ENCODE measurements around the gene GRWD1.

Gene GRWD1

DNA sequence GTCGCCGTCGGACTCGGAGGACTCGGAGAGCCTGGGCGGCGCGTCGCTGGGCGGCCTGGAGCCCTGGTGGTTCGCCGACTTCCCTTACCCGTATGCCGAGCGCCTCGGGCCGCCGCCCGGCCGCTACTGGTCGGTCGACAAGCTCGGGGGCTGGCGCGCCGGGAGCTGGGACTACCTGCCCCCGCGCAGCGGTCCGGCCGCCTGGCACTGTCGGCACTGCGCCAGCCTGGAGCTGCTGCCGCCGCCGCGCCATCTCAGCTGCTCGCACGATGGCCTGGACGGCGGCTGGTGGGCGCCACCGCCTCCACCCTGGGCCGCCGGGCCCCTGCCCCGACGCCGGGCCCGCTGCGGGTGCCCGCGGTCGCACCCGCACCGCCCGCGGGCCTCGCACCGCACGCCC lies 2.5 kb upstream of the GRWD1 start:
- DNase-seq (ENCODE audit: low read depth) = peak; percentile 14
- H3K4me3 ChIP-seq (ENCODE audit: low read length) = no peak overlapping the region
- TF ChIP-seq, protein P1, sequence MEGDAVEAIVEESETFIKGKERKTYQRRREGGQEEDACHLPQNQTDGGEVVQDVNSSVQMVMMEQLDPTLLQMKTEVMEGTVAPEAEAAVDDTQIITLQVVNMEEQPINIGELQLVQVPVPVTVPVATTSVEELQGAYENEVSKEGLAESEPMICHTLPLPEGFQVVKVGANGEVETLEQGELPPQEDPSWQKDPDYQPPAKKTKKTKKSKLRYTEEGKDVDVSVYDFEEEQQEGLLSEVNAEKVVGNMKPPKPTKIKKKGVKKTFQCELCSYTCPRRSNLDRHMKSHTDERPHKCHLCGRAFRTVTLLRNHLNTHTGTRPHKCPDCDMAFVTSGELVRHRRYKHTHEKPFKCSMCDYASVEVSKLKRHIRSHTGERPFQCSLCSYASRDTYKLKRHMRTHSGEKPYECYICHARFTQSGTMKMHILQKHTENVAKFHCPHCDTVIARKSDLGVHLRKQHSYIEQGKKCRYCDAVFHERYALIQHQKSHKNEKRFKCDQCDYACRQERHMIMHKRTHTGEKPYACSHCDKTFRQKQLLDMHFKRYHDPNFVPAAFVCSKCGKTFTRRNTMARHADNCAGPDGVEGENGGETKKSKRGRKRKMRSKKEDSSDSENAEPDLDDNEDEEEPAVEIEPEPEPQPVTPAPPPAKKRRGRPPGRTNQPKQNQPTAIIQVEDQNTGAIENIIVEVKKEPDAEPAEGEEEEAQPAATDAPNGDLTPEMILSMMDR (IDR thresholded peaks at IDR 0.05; ENCODE audit: insufficient read depth, low read depth, low read length, missing control alignments) = no peak

- no peak overlapping the region for H3K4me3 ChIP-seq (ENCODE audit: low read length)
These were observed 2.1 kb upstream of the GRWD1 start for GRCh38 chr19:48443731-48444128.

DNA sequence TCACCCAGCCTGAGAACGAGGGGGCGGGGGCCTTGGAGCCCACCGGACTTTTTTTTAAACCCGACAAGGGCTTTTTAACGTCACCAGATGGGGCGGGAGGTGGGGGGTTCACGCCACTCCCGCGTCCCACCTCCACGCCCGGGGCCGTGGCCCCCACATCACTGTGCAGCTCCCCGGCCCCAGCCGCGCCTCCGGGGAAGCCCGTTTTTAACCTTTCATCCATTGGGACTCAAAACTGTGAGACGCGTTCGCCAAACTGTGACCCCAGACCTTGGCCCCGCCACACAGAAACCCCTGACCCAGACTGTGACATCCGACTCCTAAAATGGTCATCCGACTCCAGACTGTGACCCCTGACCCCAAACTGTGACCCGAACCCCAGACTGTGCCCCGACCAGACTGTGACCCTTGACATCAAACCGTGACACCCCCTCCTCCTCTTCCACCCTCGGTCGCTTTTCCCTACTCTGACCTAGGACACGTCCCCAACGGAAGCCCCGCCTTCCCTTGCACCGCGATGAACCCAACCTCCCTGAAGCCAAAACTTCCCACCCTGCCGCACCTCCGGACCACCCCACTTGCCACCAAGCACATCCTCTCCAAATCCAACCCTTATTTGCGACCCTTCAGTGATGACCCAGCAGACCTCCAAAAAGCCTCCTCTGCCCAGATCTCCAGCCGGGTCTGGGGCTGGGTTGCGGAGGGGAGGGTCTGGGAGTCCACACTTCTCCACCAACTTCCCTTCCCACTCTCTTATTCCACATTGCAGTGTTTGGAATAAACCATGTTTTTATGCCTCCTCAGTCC lies 1.5 kb upstream of the GRWD1 start:
- peak overlapping the region; percentile 99 for H3K4me3 ChIP-seq (ENCODE audit: low read length)
- TF ChIP-seq, protein P1 (IDR thresholded peaks at IDR 0.05; ENCODE audit: insufficient read depth, low read depth, low read length, missing control alignments) = no peak
- no peak for DNase-seq (ENCODE audit: low read depth)

More at GRCh38 chr19:48443731-48444128, 2.1 kb upstream of the GRWD1 start:
- DNase-seq (ENCODE audit: low read depth) = no peak
- TF ChIP-seq, protein P1 (IDR thresholded peaks at IDR 0.05; ENCODE audit: insufficient read depth, low read depth, low read length, missing control alignments) = no peak

DNA sequence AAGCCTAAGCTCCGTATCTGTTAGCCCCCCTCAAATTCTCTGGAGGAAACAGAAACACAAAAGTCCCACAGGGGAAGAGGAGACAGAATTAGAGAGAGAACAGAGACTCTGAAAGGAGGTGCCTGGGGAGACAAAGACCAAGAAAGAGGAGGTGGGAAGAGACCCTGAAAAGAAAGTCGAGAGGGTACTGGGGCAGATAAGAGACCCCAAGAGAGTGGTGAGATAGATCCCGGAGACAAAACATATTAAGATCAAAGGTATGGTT lies 915 bp upstream of the GRWD1 start:
- TF ChIP-seq, protein P1 (IDR thresholded peaks at IDR 0.05; ENCODE audit: insufficient read depth, low read depth, low read length, missing control alignments) = no peak
- H3K4me3 ChIP-seq (ENCODE audit: low read length) = peak overlapping the region; percentile 99
- no peak for DNase-seq (ENCODE audit: low read depth)

DNA sequence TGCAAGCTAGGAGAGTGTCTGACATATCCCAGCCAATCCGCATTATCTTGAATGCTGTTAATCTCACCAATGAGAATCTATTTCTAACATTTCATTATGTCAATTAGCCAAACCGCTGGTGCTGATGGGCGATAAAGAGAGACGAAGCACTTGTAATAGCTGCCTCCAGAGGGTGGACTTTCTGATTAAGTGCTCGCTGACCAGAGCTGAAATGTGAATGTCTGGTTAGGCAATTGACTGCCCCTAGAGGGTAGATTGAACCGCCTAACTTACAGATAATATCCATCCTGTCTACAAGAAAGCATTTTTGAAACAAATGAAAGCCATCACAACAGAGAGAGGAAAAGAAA lies 552 bp upstream of the GRWD1 start:
- peak overlapping the region; percentile 99 for H3K4me3 ChIP-seq (ENCODE audit: low read length)
- TF ChIP-seq, protein P1 (IDR thresholded peaks at IDR 0.05; ENCODE audit: insufficient read depth, low read depth, low read length, missing control alignments) = peak; percentile 57
- peak; percentile 86 for DNase-seq (ENCODE audit: low read depth)

DNA sequence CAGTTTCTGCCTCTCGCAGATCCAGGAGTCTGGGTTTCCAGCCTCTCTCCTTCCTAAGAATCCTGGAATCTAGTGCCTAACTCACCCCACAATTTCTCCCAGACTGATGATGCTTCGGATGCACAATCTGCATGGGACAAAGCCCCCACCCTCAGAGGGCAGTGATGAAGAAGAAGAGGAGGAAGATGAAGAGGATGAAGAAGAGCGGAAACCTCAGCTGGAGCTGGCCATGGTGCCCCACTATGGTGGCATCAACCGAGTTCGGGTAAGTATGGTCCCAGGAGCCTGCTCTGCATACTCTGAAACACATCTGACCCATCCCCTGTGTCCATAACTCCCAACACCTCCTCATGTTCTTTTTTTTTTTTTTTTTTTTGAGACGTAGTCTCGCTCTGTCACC lies 796 bp downstream of the GRWD1 start:
- peak overlapping the region; percentile 99 for H3K4me3 ChIP-seq (ENCODE audit: low read length)
- DNase-seq (ENCODE audit: low read depth) = no peak
- TF ChIP-seq, protein P1 (IDR thresholded peaks at IDR 0.05; ENCODE audit: insufficient read depth, low read depth, low read length, missing control alignments) = no peak

DNA sequence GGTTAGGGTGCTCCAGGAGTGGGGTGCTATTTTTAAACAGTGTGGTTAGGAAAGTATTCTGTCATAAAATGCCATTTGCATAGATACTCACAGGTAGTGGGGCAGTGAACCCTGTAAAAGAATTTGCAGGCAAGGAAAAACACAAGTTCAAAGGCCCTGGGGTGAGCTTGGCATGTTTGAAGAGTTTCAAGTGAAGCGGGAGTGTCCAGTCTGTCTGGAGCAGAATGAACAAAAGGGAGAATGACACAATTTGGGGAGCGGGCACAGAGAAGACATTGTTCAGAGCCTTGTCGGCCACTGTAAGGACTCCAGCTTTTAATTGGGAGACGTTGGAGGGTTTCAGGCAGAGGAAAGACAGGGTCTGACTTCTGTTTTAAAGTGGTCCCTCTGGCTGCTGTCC lies 2.8 kb downstream of the GRWD1 start:
- TF ChIP-seq, protein P1 (IDR thresholded peaks at IDR 0.05; ENCODE audit: insufficient read depth, low read depth, low read length, missing control alignments) = no peak
- DNase-seq (ENCODE audit: low read depth) = no peak
- no peak overlapping the region for H3K4me3 ChIP-seq (ENCODE audit: low read length)

Measured in epithelial cell of esophagus (primary cell).